ENCODE data around the gene SLC44A5.
"Not testable (repeated sequence)": the region's sequence is repeated elsewhere in the genome, so short reads cannot be mapped to it uniquely, and the experiment has no call there.

The SLC44A5 gene

GRCh38 chr1:75423136-75423535 is 187.8 kb downstream of the SLC44A5 start:
- Histone ChIP-seq H3K9ac (ENCODE audit: low read depth, low read length) (no peak overlapping the region), H4K20me1 (ENCODE audit: insufficient read depth, low read length) (no peaks in the 10 kb centered on the region), H2AFZ (ENCODE audit: low read depth, low read length) (no peak overlapping the region), H3K36me3 (ENCODE audit: insufficient read depth, low read length) (no peaks in the 10 kb centered on the region), H3K27me3 (ENCODE audit: insufficient read depth, low read length, poor library complexity) (no peaks in the 10 kb centered on the region), H3K4me3 (ENCODE audit: low read depth in 1 of 2, low read length in 2 of 2) (no peak overlapping the region), H3K79me2 (ENCODE audit: insufficient read depth, low read length) (no peaks in the 10 kb centered on the region), H3K9me3 (ENCODE audit: insufficient read depth, low read length, severe bottlenecking) (peaks cover 3% of the 10 kb centered on the region), H3K4me2 (ENCODE audit: insufficient read depth, low read length) (no peak overlapping the region), H3K4me1 (ENCODE audit: insufficient read depth, low read length) (no peaks in the 10 kb centered on the region), H3K27ac (ENCODE audit: low read length) (no peak overlapping the region)
- DNase-seq (no peak), ATAC-seq (ENCODE audit: insufficient read depth, low read depth) (no peak)
- TF ChIP-seq CTCF (IDR thresholded peaks at IDR 0.05; ENCODE audit: borderline replicate concordance, extremely low read depth, low read length, poor library complexity, severe bottlenecking) (no peak), EZH2 (IDR thresholded peaks at IDR 0.05; ENCODE audit: borderline replicate concordance, low read depth, low read length, severe bottlenecking) (no peak)

- Histone ChIP-seq H3K4me1 (ENCODE audit: insufficient read depth, low read length) (no peaks in the 10 kb centered on the region), H4K20me1 (ENCODE audit: insufficient read depth, low read length) (no peaks in the 10 kb centered on the region), H3K4me2 (ENCODE audit: insufficient read depth, low read length) (no peak overlapping the region), H3K36me3 (ENCODE audit: insufficient read depth, low read length) (no peaks in the 10 kb centered on the region), H3K9me3 (ENCODE audit: insufficient read depth, low read length, severe bottlenecking) (peaks cover 3% of the 10 kb centered on the region), H3K4me3 (ENCODE audit: low read depth in 1 of 2, low read length in 2 of 2) (no peak overlapping the region), H2AFZ (ENCODE audit: low read depth, low read length) (no peak overlapping the region), H3K27me3 (ENCODE audit: insufficient read depth, low read length, poor library complexity) (no peaks in the 10 kb centered on the region), H3K9ac (ENCODE audit: low read depth, low read length) (no peak overlapping the region), H3K79me2 (ENCODE audit: insufficient read depth, low read length) (no peaks in the 10 kb centered on the region), H3K27ac (ENCODE audit: low read length) (no peak overlapping the region)
- TF ChIP-seq EZH2 (IDR thresholded peaks at IDR 0.05; ENCODE audit: borderline replicate concordance, low read depth, low read length, severe bottlenecking) = no peak
- no peak for TF ChIP-seq CTCF (IDR thresholded peaks at IDR 0.05; ENCODE audit: borderline replicate concordance, extremely low read depth, low read length, poor library complexity, severe bottlenecking)
- ATAC-seq (ENCODE audit: insufficient read depth, low read depth) (no peak), DNase-seq (no peak)
Observed at GRCh38 chr1:75421371-75421770, 189.5 kb downstream of the SLC44A5 start.

- Histone ChIP-seq H3K9me3 (ENCODE audit: insufficient read depth, low read length, severe bottlenecking) (no peaks in the 10 kb centered on the region), H2AFZ (ENCODE audit: low read depth, low read length) (no peak overlapping the region), H3K36me3 (ENCODE audit: insufficient read depth, low read length) (no peaks in the 10 kb centered on the region), H3K79me2 (ENCODE audit: insufficient read depth, low read length) (no peaks in the 10 kb centered on the region), H3K27ac (ENCODE audit: low read length) (no peak overlapping the region), H4K20me1 (ENCODE audit: insufficient read depth, low read length) (no peaks in the 10 kb centered on the region), H3K9ac (ENCODE audit: low read depth, low read length) (no peak overlapping the region), H3K4me3 (ENCODE audit: low read depth in 1 of 2, low read length in 2 of 2) (no peak overlapping the region), H3K4me1 (ENCODE audit: insufficient read depth, low read length) (no peaks in the 10 kb centered on the region), H3K27me3 (ENCODE audit: insufficient read depth, low read length, poor library complexity) (no peaks in the 10 kb centered on the region), H3K4me2 (ENCODE audit: insufficient read depth, low read length) (no peak overlapping the region)
- TF ChIP-seq CTCF (IDR thresholded peaks at IDR 0.05; ENCODE audit: borderline replicate concordance, extremely low read depth, low read length, poor library complexity, severe bottlenecking) (no peak), EZH2 (IDR thresholded peaks at IDR 0.05; ENCODE audit: borderline replicate concordance, low read depth, low read length, severe bottlenecking) (no peak)
- ATAC-seq (ENCODE audit: insufficient read depth, low read depth) (no peak), DNase-seq (no peak)
Observed at GRCh38 chr1:75415187-75415586, 195.7 kb downstream of the SLC44A5 start.

DNA sequence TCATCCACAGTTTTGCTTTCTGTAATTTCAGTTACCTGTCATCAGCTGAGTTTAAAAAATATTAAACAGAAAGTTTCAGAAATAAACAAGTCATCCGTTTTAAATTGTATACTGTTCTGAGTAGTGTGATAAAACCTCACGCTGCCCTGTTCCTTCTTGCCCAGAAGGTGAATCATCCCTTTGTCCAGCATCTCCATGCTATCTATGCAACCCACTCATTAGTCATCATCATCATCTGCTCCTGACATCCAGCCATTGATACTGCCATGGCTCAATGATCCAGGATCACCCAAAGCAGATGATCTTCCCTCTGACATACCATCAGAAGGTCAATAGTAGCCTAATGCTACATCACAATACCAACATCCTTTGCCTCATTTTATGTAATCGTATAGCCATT is 198.3 kb downstream of the SLC44A5 start:
- Histone ChIP-seq H3K27ac (ENCODE audit: low read length) (no peak overlapping the region), H3K79me2 (ENCODE audit: insufficient read depth, low read length) (no peaks in the 10 kb centered on the region), H3K9ac (ENCODE audit: low read depth, low read length) (no peak overlapping the region), H3K4me1 (ENCODE audit: insufficient read depth, low read length) (no peaks in the 10 kb centered on the region), H3K9me3 (ENCODE audit: insufficient read depth, low read length, severe bottlenecking) (no peaks in the 10 kb centered on the region), H3K4me3 (ENCODE audit: low read depth in 1 of 2, low read length in 2 of 2) (no peak overlapping the region), H2AFZ (ENCODE audit: low read depth, low read length) (no peak overlapping the region), H3K36me3 (ENCODE audit: insufficient read depth, low read length) (no peaks in the 10 kb centered on the region), H4K20me1 (ENCODE audit: insufficient read depth, low read length) (no peaks in the 10 kb centered on the region), H3K27me3 (ENCODE audit: insufficient read depth, low read length, poor library complexity) (no peaks in the 10 kb centered on the region), H3K4me2 (ENCODE audit: insufficient read depth, low read length) (no peak overlapping the region)
- TF ChIP-seq CTCF (IDR thresholded peaks at IDR 0.05; ENCODE audit: borderline replicate concordance, extremely low read depth, low read length, poor library complexity, severe bottlenecking) = no peak
- TF ChIP-seq EZH2 (IDR thresholded peaks at IDR 0.05; ENCODE audit: borderline replicate concordance, low read depth, low read length, severe bottlenecking) = no peak
- no peak for DNase-seq
- no peak for ATAC-seq (ENCODE audit: insufficient read depth, low read depth)

DNA sequence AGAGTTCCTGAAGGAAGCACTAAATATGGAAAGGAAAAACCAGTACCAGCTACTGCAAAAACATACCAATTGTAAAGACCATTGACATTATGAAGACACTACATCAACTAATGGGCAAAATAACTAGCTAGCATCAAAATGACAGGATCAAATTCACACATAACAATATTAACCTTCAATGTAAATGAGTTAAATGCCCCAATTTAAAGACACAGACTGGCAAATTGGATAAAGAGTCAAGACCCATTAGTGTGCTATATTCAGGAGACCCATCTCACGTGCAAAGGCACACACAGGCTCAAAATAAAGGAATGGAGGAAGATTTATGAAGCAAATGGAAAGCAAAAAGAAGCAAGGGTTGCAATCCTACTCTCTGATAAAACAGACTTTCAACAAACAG is 206.2 kb downstream of the SLC44A5 start:
- H3K4me2 ChIP-seq (ENCODE audit: insufficient read depth, low read length); H3K27me3 ChIP-seq (ENCODE audit: insufficient read depth, low read length, poor library complexity); H3K36me3 ChIP-seq (ENCODE audit: insufficient read depth, low read length); ATAC-seq (ENCODE audit: insufficient read depth, low read depth); H3K9me3 ChIP-seq (ENCODE audit: insufficient read depth, low read length, severe bottlenecking); H3K4me1 ChIP-seq (ENCODE audit: insufficient read depth, low read length); DNase-seq; H3K27ac ChIP-seq (ENCODE audit: low read length); H3K4me3 ChIP-seq (ENCODE audit: low read depth in 1 of 2, low read length in 2 of 2); H3K79me2 ChIP-seq (ENCODE audit: insufficient read depth, low read length); H3K9ac ChIP-seq (ENCODE audit: low read depth, low read length); H4K20me1 ChIP-seq (ENCODE audit: insufficient read depth, low read length); H2AFZ ChIP-seq (ENCODE audit: low read depth, low read length): not testable (repeated sequence)
